ENCODE results near the gene INAVA.
A peak's percentile ranks its signal among the peaks of the same experiment; 100 is the strongest.
"Not testable (repeated sequence)": the region's sequence is repeated elsewhere in the genome, so short reads cannot be mapped to it uniquely, and the experiment has no call there.

Gene INAVA

DNA sequence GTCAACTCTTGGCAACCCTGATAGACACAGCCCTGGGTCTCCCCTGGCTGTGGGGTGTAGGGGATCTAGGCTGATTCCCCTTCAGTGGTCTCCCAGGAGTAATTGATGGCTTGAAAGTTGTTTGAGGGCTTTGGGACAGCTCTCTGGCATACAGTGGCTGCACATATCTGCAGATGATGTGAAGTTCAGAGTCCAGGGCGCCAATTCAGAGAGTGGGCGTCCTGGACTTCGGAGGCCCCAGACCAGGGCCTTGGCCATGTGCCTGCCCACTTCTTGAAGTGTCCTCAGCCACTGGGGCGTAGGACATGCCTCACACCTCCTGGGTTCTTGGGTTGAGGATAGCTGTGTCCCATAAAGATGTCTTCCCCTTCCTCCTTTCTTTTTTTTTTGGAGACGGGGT, 2.6 kb downstream of the INAVA start:
- no peak for DNase-seq (ENCODE audit: low read depth in 1 of 2, low spot score in 1 of 2)

DNA sequence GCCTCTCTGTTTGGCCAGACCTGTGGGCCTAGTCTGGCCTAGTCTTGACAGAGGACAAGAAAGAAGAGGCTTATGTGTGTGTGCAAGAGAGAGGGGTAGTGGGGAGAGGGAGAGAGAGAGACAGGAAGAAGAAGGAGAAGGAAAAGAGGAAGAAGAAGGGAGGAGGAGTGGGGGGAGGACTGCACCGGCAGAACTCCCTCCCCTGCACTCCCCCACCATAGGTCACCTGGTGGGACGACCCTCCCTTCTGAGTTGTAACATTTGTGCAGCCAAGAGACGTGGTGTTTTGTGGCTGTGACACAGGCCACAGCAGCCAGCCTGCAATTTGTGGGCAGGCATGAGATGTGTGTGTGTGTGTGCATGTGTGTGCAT, 4.3 kb downstream of the INAVA start:
- DNase-seq (ENCODE audit: low read depth in 1 of 2, low spot score in 1 of 2): no peak

DNA sequence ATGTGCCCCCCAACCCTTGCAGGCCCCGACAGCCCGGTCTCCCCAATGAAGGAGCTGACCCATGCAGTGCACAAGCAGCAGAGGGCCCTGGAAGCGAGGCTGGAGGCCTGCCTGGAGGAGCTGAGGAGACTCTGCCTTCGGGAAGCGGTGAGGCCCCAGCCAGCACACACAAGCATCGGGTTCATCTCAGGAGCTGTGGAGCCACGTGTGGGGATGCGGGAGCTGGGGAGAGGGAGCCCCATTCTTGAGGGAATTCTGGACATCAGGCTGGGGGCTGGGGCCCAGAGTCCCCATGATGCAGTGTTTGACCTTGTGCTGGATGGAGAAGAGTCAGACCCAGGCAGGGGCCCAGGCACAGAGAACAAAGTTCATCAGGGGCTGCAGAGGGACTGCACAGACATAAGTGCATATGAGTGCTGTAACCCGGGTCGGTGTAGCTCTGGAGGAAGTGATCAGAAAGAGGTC, 4.8 kb downstream of the INAVA start:
- no peak for DNase-seq (ENCODE audit: low read depth in 1 of 2, low spot score in 1 of 2)

DNA sequence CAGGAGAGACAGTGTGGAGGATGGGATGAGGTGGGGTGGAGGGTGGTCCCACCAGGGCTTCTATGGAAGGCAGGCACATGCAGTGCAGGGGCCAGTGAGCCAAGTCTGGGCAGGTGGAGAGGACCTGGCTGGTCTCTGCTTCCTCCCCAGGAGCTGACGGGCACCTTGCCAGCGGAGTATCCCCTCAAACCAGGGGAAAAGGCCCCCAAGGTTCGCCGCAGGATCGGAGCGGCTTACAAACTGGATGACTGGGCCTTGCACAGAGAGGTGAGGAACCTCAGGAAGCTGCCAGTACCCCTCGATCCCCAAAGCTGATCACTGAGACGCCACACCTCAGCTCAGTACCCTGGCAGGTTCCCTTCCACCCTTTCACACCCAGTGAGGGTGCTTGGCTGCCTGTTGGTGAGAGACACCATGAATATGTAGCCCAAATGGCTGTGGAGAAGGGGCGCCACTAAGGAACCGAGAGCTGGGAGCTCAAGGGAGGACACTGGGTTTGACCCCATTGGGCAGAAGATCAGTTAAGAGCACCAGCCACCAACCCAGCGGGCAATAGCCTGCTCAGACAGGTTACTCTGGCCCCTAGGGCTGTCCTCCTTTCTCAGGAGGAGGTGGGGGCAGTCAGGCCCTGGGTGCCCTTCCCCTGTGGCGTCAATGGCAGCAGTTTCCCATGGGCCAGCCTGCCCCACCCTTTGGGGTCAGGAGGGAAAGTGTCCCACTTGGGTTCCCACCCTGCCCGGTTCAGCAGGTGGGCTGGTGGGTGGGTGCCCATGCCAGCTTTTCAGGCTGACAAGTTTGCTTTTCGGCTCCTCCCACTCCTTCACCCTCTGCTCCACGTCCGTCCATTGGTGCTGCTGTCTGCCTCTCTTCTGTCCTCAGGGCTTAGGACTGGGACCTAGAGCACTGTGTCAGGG, 5.5 kb downstream of the INAVA start:
- no peak for DNase-seq (ENCODE audit: low read depth in 1 of 2, low spot score in 1 of 2)

DNA sequence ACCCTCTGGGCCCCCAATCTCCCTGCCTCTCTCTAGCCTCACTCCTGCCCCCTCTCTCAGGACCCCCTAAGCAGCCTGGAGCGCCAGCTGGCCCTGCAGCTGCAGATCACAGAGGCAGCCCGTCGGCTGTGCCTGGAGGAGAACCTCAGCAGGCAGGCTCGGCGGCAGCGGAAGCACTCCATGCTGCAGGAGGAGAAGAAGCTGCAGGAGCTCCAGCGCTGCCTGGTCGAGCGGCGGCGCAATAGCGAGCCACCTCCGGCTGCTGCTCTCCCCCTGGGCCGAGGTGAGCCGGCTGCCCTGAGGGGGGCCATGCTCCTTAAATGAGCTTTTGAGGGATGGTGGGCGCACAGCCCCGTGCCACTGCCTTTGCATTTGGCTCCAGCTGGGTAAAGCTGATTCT, 6.2 kb downstream of the INAVA start:
- no peak for DNase-seq (ENCODE audit: low read depth in 1 of 2, low spot score in 1 of 2)

DNA sequence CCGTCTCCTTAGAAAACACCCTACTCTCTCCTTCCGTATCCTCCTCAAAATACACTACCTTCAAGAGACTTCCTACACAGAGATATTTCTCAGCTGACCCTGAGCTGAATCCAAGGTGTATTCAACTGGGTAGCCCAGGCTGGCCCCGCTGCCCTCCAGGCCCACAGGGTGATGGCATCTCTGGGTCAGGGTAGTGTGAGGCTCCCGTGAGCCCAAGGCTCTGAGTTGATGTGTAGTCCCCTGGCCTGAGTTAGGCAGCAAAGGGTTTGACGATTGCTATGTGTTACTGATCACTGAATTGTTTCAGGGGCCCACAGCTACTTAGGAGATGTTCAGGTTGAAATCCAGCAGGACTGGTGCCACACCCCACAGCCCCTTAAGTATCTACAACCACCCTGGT, 6.7 kb downstream of the INAVA start:
- DNase-seq (ENCODE audit: low read depth in 1 of 2, low spot score in 1 of 2): no peak

DNA sequence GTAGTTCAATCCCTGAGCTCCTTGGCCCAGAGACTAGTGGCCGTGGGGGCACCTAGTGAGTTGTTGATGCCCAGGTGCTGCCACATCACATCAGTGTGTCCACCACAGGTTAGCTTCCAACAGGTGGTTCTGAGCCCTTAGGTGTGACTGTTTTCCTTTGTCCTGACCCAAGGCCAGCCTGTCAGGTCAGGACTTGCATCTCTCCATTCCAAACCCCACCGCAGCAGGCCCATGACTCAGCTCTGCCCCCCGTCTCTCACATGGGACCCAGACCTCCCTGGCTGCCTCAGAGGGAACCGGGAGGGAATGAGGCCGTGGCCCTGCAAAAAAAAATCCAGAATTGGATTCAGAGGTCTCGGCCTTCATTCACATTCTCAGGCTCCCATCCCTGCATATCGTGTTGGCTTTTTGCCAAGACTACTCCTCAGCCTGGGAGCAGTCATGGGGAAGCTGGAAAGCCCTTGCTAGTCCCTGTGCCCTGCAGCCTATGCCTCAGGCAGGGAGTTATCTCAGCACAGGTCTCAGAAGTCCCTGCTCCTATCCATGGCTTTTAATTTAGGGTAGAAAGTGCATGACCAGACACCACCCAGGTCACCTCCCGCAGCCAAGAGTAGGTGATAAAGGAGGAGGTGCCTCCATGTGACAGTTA, 7.2 kb downstream of the INAVA start:
- DNase-seq (ENCODE audit: low read depth in 1 of 2, low spot score in 1 of 2): no peak

DNA sequence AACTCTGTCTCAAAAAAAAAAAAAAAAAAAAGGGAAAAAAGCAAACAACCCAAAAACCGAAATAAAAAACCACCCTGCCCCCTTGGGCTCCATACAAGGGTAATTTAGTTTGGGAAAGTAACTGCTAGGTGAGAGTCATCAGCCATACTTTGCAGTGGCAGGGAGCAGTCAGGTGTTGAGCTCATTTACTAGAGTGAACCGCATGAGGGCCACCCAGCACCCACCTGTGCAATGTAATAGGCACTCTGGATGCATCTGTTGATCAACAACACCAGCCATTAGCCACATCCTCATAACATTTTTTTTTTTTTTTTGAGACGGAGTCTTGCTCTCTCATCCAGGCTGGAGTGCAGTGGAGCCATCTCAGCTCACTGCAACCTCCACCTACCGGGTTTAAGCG, 9.1 kb downstream of the INAVA start:
- no peak for DNase-seq (ENCODE audit: low read depth in 1 of 2, low spot score in 1 of 2)

DNA sequence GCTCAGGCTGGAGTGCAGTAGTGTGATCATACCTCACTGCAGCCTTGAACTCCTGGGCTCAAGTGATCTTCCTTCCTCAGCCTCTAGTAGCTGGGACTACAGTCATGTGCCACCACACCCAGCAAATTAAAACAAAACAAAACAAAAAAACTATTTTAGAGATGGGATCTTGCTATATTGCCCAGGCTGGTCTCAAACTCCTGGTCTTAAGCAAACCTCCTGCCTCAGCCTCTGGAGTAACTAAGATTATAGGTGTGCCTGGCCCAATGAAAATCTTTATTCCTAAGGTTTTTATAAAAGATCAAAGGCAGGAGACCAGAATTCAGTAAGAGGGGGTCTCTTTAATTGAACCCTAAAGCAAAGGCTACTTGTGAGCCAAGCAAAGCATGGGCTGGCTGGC, 10.1 kb downstream of the INAVA start:
- no peak for DNase-seq (ENCODE audit: low read depth in 1 of 2, low spot score in 1 of 2)

DNA sequence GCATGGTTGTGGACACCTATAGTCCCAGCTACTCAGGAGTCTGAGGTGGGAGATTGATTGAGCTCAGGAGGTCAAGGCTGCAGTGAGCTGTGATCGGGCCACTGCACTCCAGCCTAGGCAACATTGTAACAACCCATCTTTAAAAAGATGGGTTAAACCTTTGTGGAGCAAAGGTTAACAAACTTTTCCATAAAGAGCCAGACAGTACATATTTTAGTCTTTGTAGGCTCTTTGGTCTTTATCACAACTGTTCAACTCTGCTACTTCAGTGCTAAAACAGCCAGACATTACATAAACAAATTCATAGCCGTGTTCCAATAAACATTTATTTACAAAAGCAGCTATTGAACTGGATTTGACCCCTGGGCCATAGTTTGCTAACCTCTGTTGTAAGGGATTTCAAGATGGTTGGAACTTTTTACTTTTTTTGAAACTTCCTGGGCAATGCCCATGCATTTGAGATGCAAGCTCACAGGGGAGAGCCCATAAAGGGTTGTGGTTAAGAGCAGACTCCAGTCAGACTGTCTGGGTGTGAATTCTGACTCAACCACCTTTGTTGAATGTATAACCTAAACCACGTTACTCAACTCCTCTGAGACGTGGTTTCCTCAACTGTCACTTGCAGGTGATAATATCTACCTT, 10.8 kb downstream of the INAVA start:
- peak in 1 of 2 donors; percentile 63 for DNase-seq (ENCODE audit: low read depth in 1 of 2, low spot score in 1 of 2)

DNA sequence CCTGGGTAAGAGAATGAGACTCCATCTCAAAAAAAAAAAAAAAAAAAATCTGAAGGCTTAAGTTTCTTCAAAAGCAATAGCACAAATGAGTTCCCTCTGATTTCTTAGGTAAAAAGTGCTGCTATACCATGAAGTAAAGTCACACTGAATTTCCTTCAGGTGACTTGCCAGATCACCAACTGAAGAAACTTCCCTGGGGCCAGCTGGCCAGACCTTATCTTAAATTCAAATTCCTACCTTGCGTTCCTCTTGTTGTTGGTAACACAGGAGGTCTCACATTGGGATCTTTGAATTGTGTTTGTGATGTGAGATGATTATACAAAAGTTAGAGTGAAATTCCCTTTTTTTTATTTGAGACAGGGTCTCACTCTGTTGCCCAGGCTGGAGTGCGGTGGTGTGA, 11.8 kb downstream of the INAVA start:
- no peak for DNase-seq (ENCODE audit: low read depth in 1 of 2, low spot score in 1 of 2)

DNA sequence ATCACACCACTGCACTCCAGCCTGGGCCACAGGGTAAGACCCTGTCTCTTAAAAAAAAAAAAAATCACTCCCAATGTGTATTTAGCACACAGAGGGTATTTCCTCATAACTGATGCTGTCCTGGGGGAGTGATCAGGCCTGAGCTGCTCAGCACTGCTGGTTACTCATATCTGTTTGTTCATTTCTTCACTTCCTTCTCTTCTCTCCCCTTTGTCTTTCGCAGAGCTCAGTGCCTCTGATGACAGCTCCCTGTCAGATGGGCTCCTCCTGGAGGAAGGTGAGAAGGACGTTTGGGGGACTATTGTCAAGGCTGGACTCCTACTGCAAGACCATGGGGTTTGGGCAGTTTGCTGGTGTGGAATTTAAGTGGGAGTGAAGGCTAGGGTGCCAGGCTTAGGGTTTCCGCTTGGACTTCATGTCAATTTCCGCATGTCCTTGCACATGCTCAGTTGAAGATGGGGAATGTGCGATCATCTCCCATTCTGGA, 13.0 kb downstream of the INAVA start:
- no peak for DNase-seq (ENCODE audit: low read depth in 1 of 2, low spot score in 1 of 2)

DNA sequence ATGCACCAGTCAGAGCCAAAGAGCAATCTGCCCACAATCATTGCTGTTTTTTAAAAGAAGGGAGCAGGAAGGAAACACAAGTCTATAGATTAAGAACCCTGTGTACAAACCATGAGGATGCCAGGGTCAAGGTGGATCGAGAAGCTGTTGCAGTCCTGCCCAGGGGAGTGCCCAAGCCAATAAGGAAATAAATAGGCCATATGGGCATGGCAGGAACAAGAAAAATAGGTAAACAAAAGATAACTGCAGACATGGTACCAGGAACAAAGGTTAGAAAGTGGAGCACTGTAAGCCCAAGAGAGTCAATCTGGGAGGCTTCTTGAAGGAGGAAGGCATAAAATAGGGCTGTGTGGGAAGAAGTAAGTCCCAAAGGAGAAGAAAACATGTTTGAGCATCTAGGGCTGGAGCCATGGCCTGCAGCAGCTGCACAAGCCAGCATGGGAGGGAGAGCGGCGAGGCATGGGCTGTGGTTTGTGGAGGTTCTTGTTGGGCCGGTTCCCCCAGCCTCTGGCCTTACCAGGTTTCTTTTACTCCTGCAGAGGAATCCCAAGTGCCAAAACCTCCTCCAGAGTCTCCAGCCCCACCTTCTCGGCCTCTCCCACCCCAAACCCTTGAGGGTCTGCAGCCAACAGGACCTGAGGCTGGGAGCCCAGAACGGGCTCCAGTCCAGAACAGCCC, 13.6 kb downstream of the INAVA start:
- no peak for DNase-seq (ENCODE audit: low read depth in 1 of 2, low spot score in 1 of 2)

DNA sequence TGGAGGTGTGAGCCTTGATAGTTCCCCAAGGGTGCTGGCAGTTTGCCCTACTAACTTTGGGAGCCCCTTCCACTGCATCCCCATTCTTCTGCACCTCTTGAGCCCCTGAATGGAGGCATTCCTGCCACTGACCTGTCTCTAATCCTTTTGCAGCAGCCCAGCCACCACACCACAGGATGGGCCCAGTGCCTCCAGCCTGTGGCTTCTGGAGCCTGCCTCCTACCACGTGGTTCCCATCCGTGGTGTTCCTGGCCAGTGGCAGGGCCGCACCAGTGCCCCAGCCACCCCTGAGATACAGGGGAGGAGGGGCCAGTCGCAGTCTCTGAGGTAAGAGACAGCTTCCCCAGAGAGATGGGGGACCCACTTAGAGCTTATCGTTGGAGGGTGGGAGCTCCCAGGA, 14.4 kb downstream of the INAVA start:
- no peak for DNase-seq (ENCODE audit: low read depth in 1 of 2, low spot score in 1 of 2)

DNA sequence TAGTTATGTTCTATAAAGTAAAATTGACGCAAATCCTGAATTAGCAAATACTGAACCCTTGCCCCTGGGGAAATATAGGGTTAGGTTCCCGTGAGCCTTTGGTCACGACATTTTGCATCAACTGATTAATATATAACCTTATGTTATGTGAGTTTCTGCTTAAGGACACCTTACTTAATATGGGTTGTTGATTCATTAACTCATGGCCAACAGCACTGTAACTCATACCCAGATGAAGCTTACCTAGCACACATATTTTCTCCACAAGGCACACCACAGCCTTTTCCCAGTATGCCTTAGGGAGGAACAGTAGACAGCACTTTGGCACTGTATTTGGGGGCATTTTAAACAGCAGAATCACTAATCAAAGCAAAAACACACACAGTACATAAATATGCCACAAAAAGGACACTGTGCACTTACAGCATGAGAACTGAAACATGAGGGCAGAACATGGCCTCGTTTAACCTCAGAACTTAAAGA, 15.1 kb downstream of the INAVA start:
- DNase-seq (ENCODE audit: low read depth in 1 of 2, low spot score in 1 of 2): no peak

DNA sequence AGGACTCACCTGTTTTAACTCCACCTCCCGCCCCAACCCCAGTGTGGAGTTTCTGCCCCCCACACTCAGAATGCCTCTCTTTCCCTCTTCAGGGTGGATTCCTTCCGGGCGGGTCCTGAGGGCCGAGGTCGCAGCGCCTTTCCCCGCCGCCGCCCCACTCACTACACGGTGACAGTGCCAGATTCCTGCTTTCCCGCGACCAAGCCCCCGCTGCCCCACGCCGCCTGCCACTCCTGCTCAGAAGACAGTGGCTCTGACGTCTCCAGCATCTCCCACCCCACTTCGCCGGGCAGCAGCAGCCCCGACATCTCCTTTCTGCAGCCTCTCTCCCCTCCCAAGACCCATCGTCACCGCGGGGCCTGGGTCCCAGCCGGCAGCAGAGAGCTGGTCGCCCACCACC, 16.7 kb downstream of the INAVA start:
- no peak for DNase-seq (ENCODE audit: low read depth in 1 of 2, low spot score in 1 of 2)

DNA sequence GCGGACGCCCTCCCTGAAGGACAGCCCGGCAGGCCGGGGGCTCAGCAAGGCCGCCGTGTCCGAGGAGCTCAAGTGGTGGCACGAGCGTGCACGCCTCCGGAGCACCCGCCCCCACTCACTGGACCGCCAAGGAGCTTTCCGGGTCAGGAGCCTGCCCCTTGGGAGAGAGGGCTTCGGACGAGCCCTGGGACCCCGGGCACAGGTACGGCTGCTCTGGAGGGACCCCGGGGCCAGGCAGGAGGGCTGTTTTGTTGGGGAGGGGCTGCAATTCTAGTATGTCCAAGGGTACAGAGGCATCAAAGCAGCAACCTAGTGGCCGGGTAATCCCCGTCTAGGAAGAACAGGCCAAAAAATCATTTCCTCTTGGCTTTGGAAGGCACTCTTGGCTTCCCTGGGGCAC, 17.2 kb downstream of the INAVA start:
- not testable (repeated sequence) for DNase-seq (ENCODE audit: low read depth in 1 of 2, low spot score in 1 of 2)

DNA sequence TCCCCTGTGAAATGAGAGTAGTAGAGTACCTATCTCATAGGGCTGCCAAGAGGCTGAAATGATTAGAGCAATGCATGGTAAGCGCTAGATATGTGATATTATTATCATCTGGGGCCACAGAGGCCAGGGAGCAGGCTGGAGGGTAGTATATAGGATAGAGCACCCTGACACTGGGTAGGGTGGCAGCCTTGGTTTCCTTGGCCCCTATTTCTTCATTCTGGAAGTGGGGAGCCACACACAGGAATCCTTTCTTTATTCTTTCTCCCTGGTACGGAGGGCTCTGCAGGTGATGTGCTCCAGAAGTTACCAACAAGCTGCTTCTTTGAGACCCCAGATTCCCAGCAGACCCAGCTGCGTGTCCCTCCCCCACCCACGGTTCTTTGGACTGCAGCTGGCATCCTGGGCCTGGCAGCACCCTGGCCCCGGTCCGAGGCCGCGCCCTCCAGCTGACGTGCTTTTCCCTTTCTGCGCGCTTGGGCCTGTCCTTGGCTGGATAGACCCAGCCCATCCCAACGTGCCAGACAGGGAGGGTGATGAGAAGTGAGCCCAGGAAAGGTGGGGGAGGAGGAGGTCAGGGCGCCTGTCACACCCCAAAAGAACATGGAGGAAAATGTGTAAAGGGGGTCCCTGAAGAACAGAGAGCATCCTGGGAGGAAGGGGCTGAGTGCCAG, 18.2 kb downstream of the INAVA start:
- no peak for DNase-seq (ENCODE audit: low read depth in 1 of 2, low spot score in 1 of 2)

DNA sequence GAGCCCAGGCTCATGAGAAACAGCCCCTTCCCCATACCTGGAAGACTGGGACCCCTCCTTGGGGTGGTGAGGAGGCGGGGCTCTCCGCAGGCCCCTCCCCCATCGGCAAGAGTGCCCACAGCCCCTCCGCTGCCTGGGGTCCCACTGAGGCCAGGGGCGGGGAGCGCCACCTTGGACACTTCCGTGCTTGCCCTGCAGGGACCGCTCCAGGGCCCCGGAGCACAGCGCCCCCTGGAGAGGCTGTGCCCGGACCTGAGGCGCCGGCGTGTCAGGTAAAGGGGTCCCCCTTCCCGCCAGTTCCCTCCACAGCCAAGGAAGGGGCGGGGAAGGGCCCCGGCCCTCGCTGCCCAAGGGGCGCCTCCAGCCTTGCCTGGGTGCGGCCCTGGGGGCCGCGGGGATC, 21.5 kb downstream of the INAVA start:
- DNase-seq (ENCODE audit: low read depth in 1 of 2, low spot score in 1 of 2): no peak

DNA sequence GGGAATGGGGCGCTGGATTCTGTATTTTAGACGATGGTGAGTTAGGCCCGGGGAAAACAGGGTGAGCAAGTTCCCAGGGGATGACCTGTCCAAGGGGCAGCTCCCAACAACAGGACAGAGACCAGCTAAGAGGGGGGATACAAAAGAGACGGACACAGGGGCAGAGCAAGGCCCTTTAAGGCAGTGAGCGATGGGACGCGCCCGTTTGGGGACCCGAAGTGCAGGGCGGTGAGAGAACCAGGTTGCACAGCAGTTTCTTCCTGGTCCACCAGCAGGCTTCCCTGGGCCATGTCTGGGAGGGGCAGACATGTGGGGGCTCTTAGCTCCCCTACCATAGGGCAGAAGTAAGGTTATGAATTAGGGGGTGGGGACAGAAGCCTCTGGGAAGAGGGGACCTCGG, 22.0 kb downstream of the INAVA start:
- DNase-seq (ENCODE audit: low read depth in 1 of 2, low spot score in 1 of 2): no peak

Measured in activated CD4-positive, alpha-beta T cell treated with anti-CD3 and anti-CD28 coated beads, Interleukin-2, amount 50 U/mL, for 24 hours (primary cell).